GM12878 (cell line): ENCODE data around the gene CACNA1H. TPM values are rescaled to one million over a fixed set of nuclear protein-coding genes. Genes with fewer than 3 reads are reported as not detected.

Source experiments
- ATAC-seq: fragments of 200-7000 bp; cut with Tn5 transposase; 3 replicates; pipeline ENCODE4 v1.9.1; 2020; ENCODE audit warnings: mild to moderate bottlenecking, moderate library complexity
- BruUV-seq: library from RNA; stranded (reverse); fragments of 400-500 nt; replicated peaks from 2 replicates; lab custom pipeline; 2021; lab: Mats Ljungman, UMichigan
- CTCF ChIA-PET: fragments of 300-600 bp; sonication (Branson Sonifier 250); formaldehyde crosslinking; extraction: SDS; loops from one replicate; lab custom pipeline; 2021; ENCODE audit warnings: inconsistent platforms; lab: Yijun Ruan, JAX
- POLR2A ChIA-PET: fragments of 350-600 bp; formaldehyde crosslinking; extraction: SDS; loops from one replicate; lab custom pipeline; 2021; ENCODE audit warnings: inconsistent platforms; lab: Charles Lee
- RAD21 ChIA-PET: fragments of 300-600 bp; sonication (Branson Sonifier 250); formaldehyde crosslinking; loops from one replicate; lab custom pipeline; 2023; ENCODE audit warnings: antibody characterized with exemption; ENCODE audit not compliant: unreplicated experiment; lab: Charles Lee
- SMC1A ChIA-PET: fragments of 300-600 bp; sonication (Branson Sonifier 250); formaldehyde crosslinking; loops from one replicate; lab custom pipeline; 2023; ENCODE audit not compliant: unreplicated experiment, uncharacterized antibody; lab: Charles Lee
- DNase-seq: peaks from one replicate; pipeline ENCODE4 v3.0.0-alpha.2; 2011; ENCODE audit warnings: low read depth, low spot score
- FAIRE-seq: peaks from 3 replicates; lab custom pipeline; 2011; peaks lifted over from hg19 to GRCh38; lab: Jason Lieb, UNC
- H2AFZ ChIP-seq: 2 replicates; pipeline ENCODE4 v1.6.0; 2011; ENCODE audit warnings: low read depth, low read length, control low read depth; ENCODE audit not compliant: control insufficient read depth
- H3K27ac ChIP-seq: 2 replicates; pipeline ENCODE4 v1.5.1; 2011; ENCODE audit warnings: control low read depth; ENCODE audit not compliant: control insufficient read depth, insufficient read depth
- H3K27me3 ChIP-seq, 2 experiments: replicated peaks in 1 of 2; 2 replicates each; pipeline versions ENCODE4 v1.6.0 to v1.6.1; 2011; ENCODE audit warnings: low read length in 1 of 2; ENCODE audit not compliant: control insufficient read depth in 2 of 2, insufficient read depth in 2 of 2
- H3K36me3 ChIP-seq, 2 experiments: 2 replicates each; pipeline ENCODE4 v1.5.1; 2011; ENCODE audit warnings: low read length in 1 of 2; ENCODE audit not compliant: control insufficient read depth in 2 of 2, insufficient read depth in 2 of 2
- H3K4me1 ChIP-seq: 2 replicates; pipeline ENCODE4 v1.6.1; 2011; ENCODE audit warnings: mild to moderate bottlenecking, low read length, moderate library complexity, mixed read lengths; ENCODE audit not compliant: control insufficient read depth, insufficient read depth
- H3K4me2 ChIP-seq: 2 replicates; pipeline ENCODE4 v1.6.0; 2011; ENCODE audit warnings: control low read depth; ENCODE audit not compliant: control insufficient read depth, insufficient read depth
- H3K4me3 ChIP-seq: fragments of 200-600 bp; sonication (generic); 2 replicates; pipeline ENCODE4 v1.5.1; 2016
- H3K79me2 ChIP-seq: 2 replicates; pipeline ENCODE4 v1.6.0; 2011; ENCODE audit warnings: low read length; ENCODE audit not compliant: control insufficient read depth, insufficient read depth
- H3K9ac ChIP-seq: 2 replicates; pipeline ENCODE4 v1.8.0; 2011; ENCODE audit warnings: low read length, control low read depth, mixed read lengths; ENCODE audit not compliant: control insufficient read depth, insufficient read depth
- H3K9me3 ChIP-seq: replicated peaks from 3 replicates; pipeline ENCODE4 v1.5.1; 2011; ENCODE audit warnings: mild to moderate bottlenecking, low read length; ENCODE audit not compliant: control insufficient read depth, insufficient read depth
- H4K20me1 ChIP-seq: 2 replicates; pipeline ENCODE4 v1.6.0; 2011; ENCODE audit not compliant: control insufficient read depth, insufficient read depth
- BHLHE40 ChIP-seq, 2 experiments: fragments of 450-650 bp in 1 of 2; IDR thresholded peaks; 2 replicates each; pipeline ENCODE4 v1.6.1; 2011 to 2017; ENCODE audit warnings: low read depth in 2 of 2, borderline replicate concordance in 1 of 2, improper control_type of control experiment in 1 of 2, low read length in 1 of 2, mild to moderate bottlenecking in 1 of 2
- BMI1 ChIP-seq: fragments of 450-650 bp; IDR thresholded peaks from 2 replicates; pipeline ENCODE4 v1.6.1; 2016; ENCODE audit warnings: mild to moderate bottlenecking, moderate library complexity, borderline replicate concordance
- CEBPB ChIP-seq, 2 experiments: fragments of 150-350 bp in 1 of 2; IDR thresholded peaks; 2 replicates each; pipeline ENCODE4 v1.6.1; 2012 to 2014; ENCODE audit warnings: low read depth in 2 of 2, low read length in 2 of 2, borderline replicate concordance in 1 of 2, inconsistent platforms in 1 of 2
- EED ChIP-seq: sonication (generic); IDR thresholded peaks from 2 replicates; pipeline ENCODE4 v1.6.1; 2016; ENCODE audit warnings: antibody characterized with exemption, low read depth
- EP300 ChIP-seq, 2 experiments: fragments of 150-350 bp in 1 of 2; IDR thresholded peaks; 2 replicates each; pipeline ENCODE4 v1.6.1; 2011 to 2012; ENCODE audit warnings: low read depth in 2 of 2, low read length in 2 of 2, borderline replicate concordance in 1 of 2, improper control_type of control experiment in 1 of 2, inconsistent platforms in 1 of 2; ENCODE audit not compliant: control insufficient read depth in 1 of 2
- ESRRA ChIP-seq: IDR thresholded peaks from 2 replicates; pipeline ENCODE4 v1.6.1; 2012; ENCODE audit warnings: mild to moderate bottlenecking, low read length, improper control_type of control experiment
- GABPA ChIP-seq: IDR thresholded peaks from 2 replicates; pipeline ENCODE4 v1.6.1; 2014; ENCODE audit warnings: antibody characterized with exemption, low read depth, mild to moderate bottlenecking, inconsistent platforms
- GATAD2B ChIP-seq: fragments of 450-650 bp; conservative IDR thresholded peaks from 2 replicates; pipeline ENCODE4 v1.6.1; 2017; ENCODE audit warnings: low read depth, mild to moderate bottlenecking, moderate library complexity
- KAT2A ChIP-seq: conservative IDR thresholded peaks from 2 replicates; pipeline ENCODE4 v1.6.1; 2011; ENCODE audit warnings: low read depth, low read length; ENCODE audit not compliant: control insufficient read depth
- MTA3 ChIP-seq: IDR thresholded peaks from 2 replicates; pipeline ENCODE4 v1.6.1; 2012; ENCODE audit warnings: low read length, inconsistent platforms, borderline replicate concordance
- MYB ChIP-seq: fragments of 150-350 bp; IDR thresholded peaks from 2 replicates; pipeline ENCODE4 v1.6.1; 2014; ENCODE audit warnings: mild to moderate bottlenecking, low read depth, low read length, borderline replicate concordance
- NFXL1 ChIP-seq: fragments of 450-650 bp; IDR thresholded peaks from 2 replicates; pipeline ENCODE4 v1.6.1; 2017; ENCODE audit warnings: antibody characterized with exemption, mild to moderate bottlenecking, borderline replicate concordance
- PAX8 ChIP-seq: fragments of 450-650 bp; IDR thresholded peaks from 2 replicates; pipeline ENCODE4 v1.6.1; 2017; ENCODE audit warnings: mild to moderate bottlenecking, moderate library complexity
- POLR2AphosphoS2 ChIP-seq: IDR thresholded peaks from 2 replicates; pipeline ENCODE4 v1.6.1; 2011; ENCODE audit warnings: low read depth, mild to moderate bottlenecking, low read length, improper control_type of control experiment, moderate library complexity
- RB1 ChIP-seq: fragments of 450-650 bp; formaldehyde crosslinking; IDR thresholded peaks from 2 replicates; pipeline ENCODE4 v1.6.1; 2017; ENCODE audit warnings: mild to moderate bottlenecking, borderline replicate concordance
- STAT1 ChIP-seq: fragments of 450-650 bp; conservative IDR thresholded peaks from 2 replicates; pipeline ENCODE4 v1.6.1; 2014; ENCODE audit warnings: antibody characterized with exemption, mild to moderate bottlenecking
- TAF1 ChIP-seq: IDR thresholded peaks from 2 replicates; pipeline ENCODE4 v1.6.1; 2011; ENCODE audit warnings: mild to moderate bottlenecking, low read depth, low read length, borderline replicate concordance
- WGBS: methylation state at CpG from one replicate; pipeline ENCODE4 v1.1.6; 2016; ENCODE audit warnings: low lambda C conversion rate; ENCODE audit not compliant: insufficient replicate concordance, insufficient coverage; ENCODE audit errors: missing lambda C conversion rate; 5-methylcytosine and 5-hydroxymethylcytosine counted together
- in situ Hi-C: fragments of 300-500 bp; cut with MboI; formaldehyde crosslinking; loops from 9 replicates; pipeline ENCODE4 v1.14.3; 2018; ENCODE audit warnings: mixed read lengths
- intact Hi-C: fragments of 100-400 bp; cut with micrococcal nuclease; formaldehyde crosslinking; loops from one replicate; pipeline ENCODE4 v1.14.2; 2022; ENCODE audit not compliant: unreplicated experiment
- polyA plus RNA-seq, 11 experiments: library from polyadenylated mRNA; depleted of rRNA in 4 of 11; unstranded in 6 of 11; stranded (reverse) in 5 of 11; fragments of >200 nt; fragmentation: Nextera tagmentation in 4 of 11; fragmentation: Illumina TruSeq in 1 of 11; extraction: Ambion mirVana in 4 of 11; extraction: Trizol in 1 of 11; gene quantifications; 1 replicate in 1 of 11; 2 replicates in 10 of 11; pipeline versions ENCODE4 v1.2.1 to v1.2.3, GENCODE V29; 2011 to 2016; ENCODE audit warnings: inconsistent platforms in 2 of 11, missing spikeins in 2 of 11, low read depth in 1 of 11
- total RNA-seq, 4 experiments: library from RNA; depleted of rRNA in 3 of 4; stranded (reverse); fragments of >200 nt in 3 of 4; fragmentation: Illumina TruSeq in 1 of 4; extraction: Trizol in 1 of 4; gene quantifications; 2 replicates each; pipeline versions ENCODE4 v1.2.1 to v1.2.3, GENCODE V29; 2013 to 2021
- TF ChIP-seq, protein P1 (sequence below): fragments of 450-650 bp; IDR thresholded peaks from 2 replicates; pipeline ENCODE4 v1.6.1; 2017; ENCODE audit warnings: borderline replicate concordance
- TF ChIP-seq, protein P2 (sequence below): IDR thresholded peaks from 2 replicates; pipeline ENCODE4 v1.6.1; 2011; ENCODE audit warnings: low read depth, low read length, improper control_type of control experiment, borderline replicate concordance
- TF ChIP-seq, protein P3 (sequence below): fragments of 450-650 bp; IDR thresholded peaks from 2 replicates; pipeline ENCODE4 v1.6.1; 2018; ENCODE audit warnings: borderline replicate concordance, mild to moderate bottlenecking; ENCODE audit not compliant: partially characterized antibody

Gene CACNA1H
- total and polyA plus RNA-seq, 10 of the 15 experiments (the other 5 are each of a cell fraction or from before 2014, with no cell fraction given) = 0.03 to 0.54 TPM; not detected in 8

DNA sequence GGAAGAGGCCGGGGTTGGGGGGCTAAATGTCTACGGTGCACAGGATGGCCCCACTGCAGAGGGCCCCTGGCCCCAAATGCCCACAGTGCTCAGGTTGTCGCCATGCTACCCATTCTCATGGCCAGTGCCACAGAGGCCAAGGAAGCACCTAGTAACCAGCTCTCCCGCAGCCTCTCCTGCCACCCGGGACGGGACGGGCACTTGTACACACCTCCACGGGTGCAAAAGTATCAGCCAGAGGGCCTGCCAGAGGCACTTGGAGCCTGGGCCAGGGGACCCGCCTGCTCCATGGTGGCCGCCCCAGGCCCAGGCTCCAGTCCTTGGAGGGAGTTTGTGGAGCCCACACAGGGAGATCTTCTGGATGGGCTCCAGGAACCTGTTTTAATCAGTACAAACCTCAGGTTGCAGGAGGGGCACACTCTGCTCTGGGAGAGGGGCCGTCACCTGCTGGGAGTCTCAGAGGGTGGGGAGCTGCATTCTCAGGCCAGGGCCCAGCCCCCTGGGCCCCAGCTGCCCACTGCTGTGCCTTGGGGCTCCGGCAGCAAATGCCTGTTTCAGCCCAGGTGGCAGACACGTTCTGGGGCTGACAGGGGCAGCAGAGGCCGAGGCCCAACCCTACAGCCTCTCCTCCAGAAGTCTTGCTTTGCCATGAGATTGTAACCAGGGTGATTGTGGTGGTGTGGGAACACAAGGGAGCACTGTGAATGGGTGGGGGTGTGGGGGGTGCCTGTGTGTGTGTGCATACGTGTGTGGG, 110.9 kb downstream of the CACNA1H start:
- H3K9ac ChIP-seq = no peak overlapping the region
- ATAC-seq (no peak), DNase-seq (no peak), FAIRE-seq (no peak)
- ChIA-PET CTCF (no interaction called here), RAD21 (no interaction called here), POLR2A (no interaction called here), SMC1A (no interaction called here)
- no peaks in the 10 kb centered on the region for H3K36me3 ChIP-seq
- intact Hi-C loops = no loop called here
- H3K4me1 ChIP-seq = no peaks in the 10 kb centered on the region
- WGBS = 52% methylated on average over 15 of the region's 15 CpGs
- H3K79me2 ChIP-seq = no peaks in the 10 kb centered on the region
- no TSS peak for BruUV-seq
- H3K4me3 ChIP-seq = no peak overlapping the region
- no peak overlapping the region for H3K27ac ChIP-seq
- H3K27me3 ChIP-seq = no peaks in the 10 kb centered on the region; a peak in 1 of 4 replicates
- no peaks in the 10 kb centered on the region for H4K20me1 ChIP-seq
- in situ Hi-C loops = no loop called here
- TF ChIP-seq RB1 = no peak
- no peak for TF ChIP-seq MYB
- TF ChIP-seq BHLHE40 (IDR thresholded peaks at IDR 0.05; ENCODE audit: borderline replicate concordance in 1 of 2, low read depth in 2 of 2, low read length in 1 of 2) = no peak
- TF ChIP-seq EP300 (IDR thresholded peaks at IDR 0.05; ENCODE audit: borderline replicate concordance in 1 of 2, control insufficient read depth in 1 of 2, low read depth in 2 of 2, low read length in 2 of 2) = no peak
- no peak for TF ChIP-seq CEBPB (IDR thresholded peaks at IDR 0.05; ENCODE audit: borderline replicate concordance in 1 of 2, low read depth in 2 of 2, low read length in 2 of 2)
- no peak for TF ChIP-seq ESRRA
- TF ChIP-seq, protein P1, sequence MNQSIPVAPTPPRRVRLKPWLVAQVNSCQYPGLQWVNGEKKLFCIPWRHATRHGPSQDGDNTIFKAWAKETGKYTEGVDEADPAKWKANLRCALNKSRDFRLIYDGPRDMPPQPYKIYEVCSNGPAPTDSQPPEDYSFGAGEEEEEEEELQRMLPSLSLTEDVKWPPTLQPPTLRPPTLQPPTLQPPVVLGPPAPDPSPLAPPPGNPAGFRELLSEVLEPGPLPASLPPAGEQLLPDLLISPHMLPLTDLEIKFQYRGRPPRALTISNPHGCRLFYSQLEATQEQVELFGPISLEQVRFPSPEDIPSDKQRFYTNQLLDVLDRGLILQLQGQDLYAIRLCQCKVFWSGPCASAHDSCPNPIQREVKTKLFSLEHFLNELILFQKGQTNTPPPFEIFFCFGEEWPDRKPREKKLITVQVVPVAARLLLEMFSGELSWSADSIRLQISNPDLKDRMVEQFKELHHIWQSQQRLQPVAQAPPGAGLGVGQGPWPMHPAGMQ = no peak
- TF ChIP-seq MTA3 = no peak
- TF ChIP-seq GATAD2B = no peak
- TF ChIP-seq, protein P2, sequence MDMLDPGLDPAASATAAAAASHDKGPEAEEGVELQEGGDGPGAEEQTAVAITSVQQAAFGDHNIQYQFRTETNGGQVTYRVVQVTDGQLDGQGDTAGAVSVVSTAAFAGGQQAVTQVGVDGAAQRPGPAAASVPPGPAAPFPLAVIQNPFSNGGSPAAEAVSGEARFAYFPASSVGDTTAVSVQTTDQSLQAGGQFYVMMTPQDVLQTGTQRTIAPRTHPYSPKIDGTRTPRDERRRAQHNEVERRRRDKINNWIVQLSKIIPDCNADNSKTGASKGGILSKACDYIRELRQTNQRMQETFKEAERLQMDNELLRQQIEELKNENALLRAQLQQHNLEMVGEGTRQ = no peak
- no peak for TF ChIP-seq TAF1
- TF ChIP-seq, protein P3, sequence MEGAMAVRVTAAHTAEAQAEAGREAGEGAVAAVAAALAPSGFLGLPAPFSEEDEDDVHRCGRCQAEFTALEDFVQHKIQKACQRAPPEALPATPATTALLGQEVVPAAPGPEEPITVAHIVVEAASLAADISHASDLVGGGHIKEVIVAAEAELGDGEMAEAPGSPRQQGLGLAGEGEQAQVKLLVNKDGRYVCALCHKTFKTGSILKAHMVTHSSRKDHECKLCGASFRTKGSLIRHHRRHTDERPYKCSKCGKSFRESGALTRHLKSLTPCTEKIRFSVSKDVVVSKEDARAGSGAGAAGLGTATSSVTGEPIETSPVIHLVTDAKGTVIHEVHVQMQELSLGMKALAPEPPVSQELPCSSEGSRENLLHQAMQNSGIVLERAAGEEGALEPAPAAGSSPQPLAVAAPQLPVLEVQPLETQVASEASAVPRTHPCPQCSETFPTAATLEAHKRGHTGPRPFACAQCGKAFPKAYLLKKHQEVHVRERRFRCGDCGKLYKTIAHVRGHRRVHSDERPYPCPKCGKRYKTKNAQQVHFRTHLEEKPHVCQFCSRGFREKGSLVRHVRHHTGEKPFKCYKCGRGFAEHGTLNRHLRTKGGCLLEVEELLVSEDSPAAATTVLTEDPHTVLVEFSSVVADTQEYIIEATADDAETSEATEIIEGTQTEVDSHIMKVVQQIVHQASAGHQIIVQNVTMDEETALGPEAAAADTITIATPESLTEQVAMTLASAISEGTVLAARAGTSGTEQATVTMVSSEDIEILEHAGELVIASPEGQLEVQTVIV = no peak
- no peak for TF ChIP-seq PAX8
- TF ChIP-seq EED = no peak
- no peak for TF ChIP-seq KAT2A
- no peak for TF ChIP-seq GABPA
- TF ChIP-seq BMI1 = no peak
- no peak for TF ChIP-seq NFXL1
- no peak for TF ChIP-seq STAT1
- TF ChIP-seq POLR2AphosphoS2 = no peak
- no peaks in the 10 kb centered on the region for H3K9me3 ChIP-seq
- H3K4me2 ChIP-seq = no peak overlapping the region
- no peak overlapping the region for H2AFZ ChIP-seq
